Activated CD4-positive, alpha-beta T cell treated with anti-CD3 and anti-CD28 coated beads, Interleukin-2, amount 50 U/mL, for 48 hours (primary cell): ENCODE results near the gene DYRK1A.

Experiments used
- DNase-seq, 2 experiments: peaks; one replicate each; pipeline ENCODE4 v3.0.0-alpha.2; 2020

Gene DYRK1A

DNA sequence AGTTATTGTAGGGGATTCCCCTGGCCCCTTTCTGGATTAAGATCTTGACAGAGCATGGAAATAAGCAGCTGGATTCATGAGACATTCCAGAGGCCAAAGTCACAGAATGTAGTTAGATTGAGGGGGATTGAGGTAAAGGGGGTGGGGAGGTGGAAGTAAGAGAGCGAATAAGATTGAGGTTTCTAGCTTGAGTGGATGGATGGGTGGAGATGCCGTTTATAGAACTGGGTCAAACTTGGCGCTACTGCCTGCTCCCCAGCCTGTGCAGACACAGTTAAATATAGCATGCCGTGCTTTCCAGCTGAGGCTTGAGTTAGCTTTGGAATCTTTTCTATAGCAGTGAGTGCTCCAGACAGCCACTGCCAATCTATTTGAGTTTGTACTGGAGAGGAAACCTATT is 85.7 kb downstream of the DYRK1A start:
- DNase-seq, result no peak

DNA sequence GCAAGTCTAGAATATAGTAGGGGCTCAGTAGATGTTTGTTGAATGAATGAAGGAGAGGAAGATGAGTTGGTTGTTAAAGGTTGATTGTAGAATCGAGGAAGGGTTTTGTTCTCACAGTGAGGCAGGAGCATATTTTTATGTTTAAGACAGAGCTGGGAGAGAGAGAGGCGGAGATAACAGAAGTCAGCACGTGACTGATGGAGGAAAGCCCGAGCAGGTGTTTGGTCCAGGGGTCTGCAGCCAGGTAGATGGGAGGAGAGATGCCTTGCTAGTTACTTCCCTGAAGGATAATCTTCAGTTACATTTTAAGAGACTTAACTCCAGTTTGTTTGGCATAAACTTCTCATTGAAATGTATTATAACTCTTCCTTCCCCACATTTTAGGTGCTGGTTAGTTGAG is 86.8 kb downstream of the DYRK1A start:
- no peak for DNase-seq

DNA sequence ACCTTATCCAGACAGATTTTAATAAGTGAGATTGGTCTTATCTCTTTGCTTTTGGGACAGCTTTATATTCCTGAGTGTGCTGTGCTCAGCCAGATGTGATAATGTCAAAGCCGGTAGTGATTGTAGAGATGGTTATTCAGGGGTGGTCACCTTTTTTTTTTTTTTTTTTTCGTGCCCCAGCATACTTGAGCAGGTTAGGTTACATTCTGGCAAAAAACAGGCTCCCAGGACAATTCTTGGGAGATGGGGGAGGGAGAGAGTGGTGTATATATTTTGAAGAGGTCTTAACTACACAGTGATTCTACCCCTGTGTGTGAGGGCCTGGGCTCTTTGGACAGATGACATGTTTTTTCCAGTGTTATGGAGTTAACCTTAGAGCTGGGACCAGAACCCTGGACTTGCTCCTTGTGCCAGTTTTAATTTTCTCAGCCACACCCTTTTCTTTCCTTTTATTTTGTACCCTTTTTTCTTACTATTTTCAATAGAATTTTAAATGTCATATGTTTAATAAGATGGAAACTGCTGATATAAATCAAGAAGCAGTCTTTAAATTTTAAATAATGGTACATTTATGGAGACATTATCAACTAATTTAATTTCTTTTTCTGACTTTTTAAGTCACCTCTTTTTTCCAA is 88.4 kb downstream of the DYRK1A start:
- no peak for DNase-seq

DNA sequence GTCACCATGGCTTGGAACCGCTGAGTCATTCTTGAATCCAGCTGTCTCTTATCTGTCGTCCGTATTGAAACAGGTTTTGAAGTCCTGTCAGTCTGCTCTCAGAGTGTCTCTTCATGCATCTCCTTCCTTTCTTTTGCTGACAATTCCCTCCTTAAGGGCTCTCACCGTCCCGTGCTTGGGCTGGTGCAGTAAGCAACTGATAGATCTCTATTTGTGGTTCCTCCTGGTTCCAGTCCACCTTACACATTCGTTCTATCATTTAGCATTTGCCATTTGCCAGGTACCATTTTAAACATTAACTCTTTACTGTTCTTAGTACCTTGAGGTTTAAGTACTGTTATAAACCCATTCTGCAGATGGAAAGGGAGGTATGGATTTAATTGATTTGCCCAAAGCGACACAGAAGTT is 88.9 kb downstream of the DYRK1A start:
- no peak for DNase-seq

DNA sequence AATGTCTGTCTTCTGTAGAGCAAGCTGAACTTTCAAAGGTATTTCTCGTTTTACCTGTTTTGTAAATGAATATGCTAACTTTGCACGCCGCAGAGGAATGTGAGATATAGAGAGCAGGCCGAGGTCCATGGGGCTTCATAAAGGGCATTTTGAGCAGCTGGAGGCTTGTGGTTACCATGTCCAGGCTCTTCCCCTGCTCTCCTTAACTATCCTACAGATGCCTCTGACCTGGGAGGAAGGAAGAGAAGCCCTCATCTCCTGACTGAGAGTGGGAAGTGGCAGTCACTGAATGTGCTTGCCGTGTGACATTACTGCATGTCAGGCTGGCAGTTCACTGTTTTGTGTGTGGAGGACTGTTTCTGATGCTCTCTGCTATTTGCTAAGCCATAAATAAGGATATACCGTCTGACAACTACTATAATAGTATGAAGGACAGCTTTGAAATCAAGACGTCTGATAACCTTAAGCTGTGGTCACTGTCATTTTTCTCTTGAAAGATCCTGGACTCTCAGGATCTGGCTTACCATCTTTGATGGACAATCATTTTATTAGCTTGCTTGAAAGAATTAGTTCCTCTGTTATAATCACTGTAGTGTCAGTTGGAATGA is 92.2 kb downstream of the DYRK1A start:
- no peak for DNase-seq

DNA sequence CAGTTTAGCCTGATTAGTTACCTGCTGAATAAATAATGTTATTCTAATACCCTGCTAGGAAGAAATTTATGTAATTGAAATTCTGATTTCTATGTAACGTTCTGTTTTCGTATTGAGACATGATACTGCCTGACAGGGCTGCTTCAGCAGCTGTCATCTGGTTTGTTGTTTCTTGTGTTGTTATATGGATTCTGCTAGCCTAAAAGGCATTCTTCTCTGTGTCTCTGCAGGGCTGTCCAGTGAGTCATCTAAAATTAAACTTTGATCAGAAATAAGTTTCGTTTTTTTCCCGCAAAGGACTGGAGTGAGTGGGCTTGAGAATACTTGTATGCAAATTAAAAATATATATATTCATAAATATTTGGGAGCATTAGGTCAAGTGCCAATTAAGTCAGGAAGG is 93.0 kb downstream of the DYRK1A start:
- no peak for DNase-seq

DNA sequence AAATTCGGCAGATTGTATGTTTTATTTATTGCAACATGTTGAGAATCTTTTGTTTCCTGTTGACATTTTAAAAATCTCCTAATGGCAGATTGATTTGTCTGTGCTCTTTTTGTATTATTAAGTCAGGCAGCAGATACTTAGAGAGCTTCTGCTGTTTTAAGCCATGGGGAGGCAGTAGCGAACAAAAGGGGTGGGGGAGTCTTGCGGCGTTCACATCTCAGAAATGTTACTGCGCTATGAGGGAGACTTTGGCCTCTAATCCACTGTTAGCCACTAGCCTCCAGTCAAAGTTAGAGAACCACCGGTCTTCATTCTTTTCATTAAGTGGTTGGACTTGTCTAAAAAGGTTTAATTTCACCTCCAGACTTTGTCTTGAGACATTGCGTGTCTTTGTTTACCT is 93.6 kb downstream of the DYRK1A start:
- no peak for DNase-seq

DNA sequence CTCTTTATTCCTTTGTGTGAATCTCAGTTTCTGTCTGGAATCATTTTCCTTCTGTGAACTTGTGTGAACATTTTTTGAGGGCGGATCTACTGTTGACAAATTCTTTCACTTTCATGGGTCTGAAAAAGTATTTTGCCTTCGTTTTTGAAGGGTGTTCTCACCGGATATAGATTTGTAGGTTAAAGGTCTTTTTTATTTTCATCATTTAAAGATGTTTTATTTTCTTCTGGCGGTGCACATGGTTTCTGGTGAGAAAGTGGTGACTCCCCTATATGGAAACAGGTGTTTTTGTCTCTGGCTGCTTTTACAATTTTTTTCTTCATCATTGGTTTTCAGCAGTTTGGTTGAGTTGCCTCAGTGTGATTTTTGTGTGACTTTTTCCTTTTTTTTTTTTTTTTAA is 94.9 kb downstream of the DYRK1A start:
- no peak for DNase-seq

DNA sequence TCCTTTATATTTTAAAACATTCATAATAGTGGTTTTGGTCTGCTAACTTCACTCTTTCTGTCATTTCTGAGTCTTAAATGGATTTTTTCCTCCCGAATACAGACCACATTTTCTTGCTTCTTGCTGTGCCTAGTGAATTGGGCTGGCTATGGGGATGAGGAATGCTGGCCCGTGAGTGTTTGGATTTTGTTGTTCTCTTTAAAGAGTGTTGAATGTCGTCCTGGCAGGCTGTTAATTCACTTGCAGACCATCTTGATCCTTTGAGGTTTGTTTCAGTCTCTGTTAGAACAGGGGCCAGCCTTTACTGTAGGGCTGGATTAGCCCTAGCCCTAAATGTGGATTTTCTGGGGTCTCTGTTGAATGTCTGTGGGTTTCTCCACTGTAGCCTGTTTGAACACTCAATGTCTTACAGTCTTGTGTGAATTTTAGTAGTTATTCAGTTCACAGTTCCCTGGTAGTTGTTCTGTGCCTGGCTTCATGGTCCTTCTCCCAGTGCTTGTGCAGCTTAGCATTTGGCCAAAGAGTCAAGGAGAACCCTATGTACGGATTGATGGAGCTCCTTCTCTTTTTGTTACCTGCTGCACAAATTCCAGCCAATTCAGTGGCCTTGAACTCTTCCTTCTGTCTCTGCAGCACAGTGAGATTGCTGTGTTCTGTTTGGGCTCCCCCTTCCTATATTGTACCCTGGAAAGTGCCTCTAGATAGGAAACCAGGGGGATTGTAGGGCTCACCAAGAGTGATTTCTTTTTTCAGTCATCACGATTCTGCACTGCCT is 95.7 kb downstream of the DYRK1A start:
- no peak for DNase-seq

DNA sequence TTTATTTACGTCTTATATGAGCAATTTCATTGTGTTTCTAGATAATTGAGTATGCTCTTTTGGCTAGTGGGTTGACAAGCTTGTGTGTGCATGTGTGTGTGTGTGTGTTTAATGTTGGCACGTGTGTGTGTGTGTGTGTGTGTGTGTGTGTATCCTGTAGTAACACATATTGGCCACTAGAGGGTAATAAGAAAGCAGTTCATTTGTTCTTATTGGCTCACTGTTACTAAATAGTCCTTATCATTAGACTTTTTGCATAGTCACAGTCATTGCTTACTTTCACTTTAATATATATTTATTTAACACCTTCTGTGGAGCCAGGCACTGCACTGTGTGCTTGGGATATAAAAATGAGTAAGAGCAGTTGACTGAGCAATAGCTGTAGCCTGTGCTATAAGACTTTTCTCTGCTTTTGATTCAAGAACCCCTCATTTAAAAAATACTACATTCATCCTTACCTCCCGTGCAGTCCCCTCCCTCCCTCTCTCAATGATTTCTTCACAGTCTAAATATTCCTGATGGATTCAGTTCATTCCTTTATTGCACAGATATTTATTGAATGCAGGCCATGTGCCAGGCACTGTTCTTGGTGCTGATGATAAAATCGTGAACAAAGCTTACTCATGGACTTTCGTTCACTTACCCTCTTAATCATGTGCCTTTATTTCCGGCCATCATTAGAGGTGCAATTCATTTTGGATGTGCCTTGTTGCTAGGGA is 96.7 kb downstream of the DYRK1A start:
- no peak for DNase-seq

DNA sequence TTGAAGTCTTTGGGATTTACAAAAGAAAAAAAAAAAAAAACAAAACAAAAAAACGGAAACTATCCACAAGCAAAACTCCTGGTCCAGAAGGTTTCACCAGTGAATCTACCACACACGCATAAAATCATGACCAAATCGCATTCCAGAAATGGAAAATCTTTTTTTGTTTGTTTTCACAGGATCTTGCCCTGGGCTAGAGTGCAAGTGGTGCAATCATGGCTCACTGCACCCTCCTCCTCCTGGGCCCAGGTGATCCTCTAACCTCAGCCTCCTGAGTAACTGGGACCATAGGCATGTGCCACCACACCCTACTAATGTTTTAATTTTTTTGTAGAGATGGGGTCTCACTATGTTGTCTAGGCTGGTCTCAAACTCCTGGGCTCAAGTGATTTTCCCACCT is 100.5 kb downstream of the DYRK1A start:
- no peak for DNase-seq

DNA sequence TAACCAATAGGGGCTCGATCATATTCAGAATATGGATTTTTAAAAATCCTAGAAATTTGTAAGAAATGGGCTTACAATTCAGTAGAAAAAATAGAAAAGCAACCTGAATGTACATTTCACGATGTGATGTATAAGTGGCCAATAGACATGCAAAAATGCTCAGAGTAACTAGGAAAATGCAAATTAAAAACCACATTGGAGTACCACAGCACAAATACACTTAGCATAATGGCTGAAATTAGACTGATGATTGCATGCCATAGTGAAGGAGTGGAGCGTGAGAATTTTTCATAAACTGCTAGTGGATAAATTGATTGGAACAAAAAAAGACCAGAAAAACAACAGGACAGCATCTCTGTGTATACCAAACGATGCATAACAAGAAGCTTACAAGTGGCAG is 102.3 kb downstream of the DYRK1A start:
- DNase-seq, result no peak

DNA sequence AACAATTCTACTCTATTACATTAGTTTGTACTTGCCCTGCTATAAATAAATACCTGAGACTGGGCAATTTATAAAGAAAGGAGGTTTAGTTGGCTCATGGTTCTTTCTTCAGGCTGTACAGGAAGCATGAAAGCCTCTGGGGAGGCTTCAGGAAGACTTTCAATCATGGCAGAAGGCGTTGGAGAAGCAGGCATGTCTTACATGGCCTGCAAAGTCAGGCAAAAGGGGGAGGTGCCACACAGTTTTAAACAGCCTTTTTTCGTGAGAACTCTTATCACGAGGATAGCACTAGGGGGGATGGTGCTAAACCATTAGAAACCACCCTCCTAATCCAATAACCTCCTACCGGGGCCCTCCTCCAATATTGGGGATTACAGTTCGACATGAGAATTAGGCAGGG is 102.9 kb downstream of the DYRK1A start:
- no peak for DNase-seq

DNA sequence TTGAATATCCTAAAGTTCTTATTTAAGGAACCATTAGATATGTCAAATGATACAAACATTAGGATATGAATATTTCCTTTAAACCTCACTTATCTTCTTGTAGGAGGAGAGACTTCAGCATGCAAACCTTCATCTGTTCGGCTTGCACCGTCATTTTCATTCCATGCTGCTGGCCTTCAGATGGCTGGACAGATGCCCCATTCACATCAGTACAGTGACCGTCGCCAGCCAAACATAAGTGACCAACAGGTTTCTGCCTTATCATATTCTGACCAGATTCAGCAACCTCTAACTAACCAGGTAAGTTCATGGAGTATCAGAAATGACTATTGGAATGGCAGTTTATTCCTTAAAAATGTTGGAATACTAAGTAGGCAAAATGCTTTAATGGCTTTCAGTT is 106.0 kb downstream of the DYRK1A start:
- DNase-seq, result no peak

DNA sequence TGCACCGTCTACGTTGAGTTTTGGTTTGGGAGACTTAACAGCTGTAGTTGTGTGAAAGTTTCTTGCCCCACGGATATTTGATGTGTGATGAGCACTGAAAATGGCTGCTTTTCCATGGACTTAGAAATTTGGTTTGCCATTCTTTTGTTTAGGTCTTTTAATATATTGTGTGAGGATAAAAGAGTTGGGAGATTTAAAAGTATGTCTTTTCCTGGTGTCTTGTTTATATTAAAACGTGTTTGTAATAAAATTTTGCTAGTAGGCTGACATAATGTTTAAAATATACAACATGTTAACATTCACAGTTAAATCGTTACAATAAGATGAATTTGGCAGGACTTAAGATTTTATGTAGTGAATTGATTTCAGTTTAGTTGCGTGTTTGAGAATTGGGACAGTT is 106.9 kb downstream of the DYRK1A start:
- DNase-seq, result no peak

DNA sequence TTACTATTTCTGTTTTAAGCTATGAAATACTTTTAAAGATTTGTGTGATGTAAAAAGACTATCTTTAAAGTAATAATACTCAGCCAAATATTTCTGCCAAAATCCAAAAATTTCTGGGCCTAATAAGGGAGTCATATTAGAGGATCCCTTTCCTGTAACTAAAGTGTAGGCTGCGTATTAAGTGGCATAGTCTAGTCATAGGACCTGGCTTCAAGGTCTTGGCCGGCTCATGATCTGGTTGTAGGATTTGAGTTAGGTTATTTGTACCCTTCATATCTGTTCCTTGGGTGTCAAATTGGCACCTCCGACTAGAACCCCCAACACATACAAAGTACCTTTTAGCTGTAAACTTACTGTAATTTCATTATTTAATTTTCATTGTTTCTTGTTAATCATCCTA is 107.8 kb downstream of the DYRK1A start:
- DNase-seq, result no peak

DNA sequence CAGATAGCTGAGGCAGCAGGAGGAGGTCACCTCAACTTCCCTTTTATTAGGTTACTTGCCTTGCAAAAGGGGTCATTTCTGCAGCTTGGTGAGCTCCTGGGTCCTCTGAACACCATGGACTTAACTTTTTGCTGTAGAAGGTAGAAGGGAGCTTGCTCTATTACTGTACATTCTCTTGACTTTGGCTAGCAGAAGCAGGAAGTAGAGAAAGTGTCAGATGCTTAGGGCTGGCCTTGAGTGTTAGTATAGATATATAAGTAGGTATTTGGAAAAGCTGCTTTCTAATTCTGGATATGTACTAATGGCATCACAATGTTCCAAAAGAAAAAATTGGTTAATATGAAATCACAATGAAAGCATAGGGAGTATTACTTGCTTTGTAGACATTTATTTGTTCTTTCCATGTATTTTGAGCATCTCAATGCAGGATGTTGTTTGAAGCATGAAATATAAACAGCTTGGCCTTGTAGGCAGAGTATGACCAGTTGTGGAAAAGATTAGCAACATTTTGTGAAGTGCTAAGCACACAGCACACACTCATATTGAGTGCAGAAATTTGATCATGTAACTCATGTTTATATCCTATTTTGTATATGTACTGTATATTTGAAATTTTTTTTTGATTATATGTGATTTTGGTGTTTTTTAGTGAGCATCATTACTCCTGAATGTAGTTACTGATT is 108.8 kb downstream of the DYRK1A start:
- no peak for DNase-seq

DNA sequence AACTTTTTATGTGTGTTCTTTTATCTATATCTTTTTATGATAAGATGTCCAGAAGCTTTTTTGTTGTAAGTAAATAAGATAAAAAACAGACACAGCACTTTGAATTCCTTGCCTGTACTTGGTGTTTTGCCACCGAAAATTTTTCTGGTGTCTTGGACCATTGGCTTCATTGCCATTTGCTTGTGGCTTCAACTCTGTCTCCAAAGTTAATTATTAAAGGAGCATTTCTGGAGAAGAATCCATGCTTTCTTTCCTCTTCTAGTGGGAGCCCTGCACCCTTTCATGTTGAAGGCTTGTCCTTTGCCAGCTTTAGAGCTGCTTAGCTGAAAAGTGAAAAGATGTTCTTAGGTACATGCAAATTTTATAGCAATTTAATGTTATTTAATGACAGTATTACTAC is 112.2 kb downstream of the DYRK1A start:
- no peak for DNase-seq

DNA sequence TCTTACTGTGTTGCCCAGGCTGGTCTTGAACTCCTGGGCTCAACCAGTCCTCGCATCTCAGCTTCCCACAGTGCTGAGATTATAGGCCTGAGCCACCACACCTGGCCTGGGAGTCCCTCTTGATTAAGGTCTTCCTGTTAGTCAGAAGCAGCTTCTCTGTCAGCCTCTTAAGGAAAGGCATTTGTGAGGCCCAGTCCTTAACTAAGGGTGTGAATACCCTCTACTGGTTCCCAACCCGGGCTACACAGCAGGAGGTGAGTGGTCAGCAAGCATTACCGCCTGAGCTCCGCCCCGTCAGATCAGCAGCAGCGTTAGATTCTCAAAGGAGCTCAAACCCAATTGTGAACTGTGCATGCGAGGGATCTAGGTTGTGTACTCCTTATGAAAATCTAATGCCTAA is 117.2 kb downstream of the DYRK1A start:
- no peak for DNase-seq

DNA sequence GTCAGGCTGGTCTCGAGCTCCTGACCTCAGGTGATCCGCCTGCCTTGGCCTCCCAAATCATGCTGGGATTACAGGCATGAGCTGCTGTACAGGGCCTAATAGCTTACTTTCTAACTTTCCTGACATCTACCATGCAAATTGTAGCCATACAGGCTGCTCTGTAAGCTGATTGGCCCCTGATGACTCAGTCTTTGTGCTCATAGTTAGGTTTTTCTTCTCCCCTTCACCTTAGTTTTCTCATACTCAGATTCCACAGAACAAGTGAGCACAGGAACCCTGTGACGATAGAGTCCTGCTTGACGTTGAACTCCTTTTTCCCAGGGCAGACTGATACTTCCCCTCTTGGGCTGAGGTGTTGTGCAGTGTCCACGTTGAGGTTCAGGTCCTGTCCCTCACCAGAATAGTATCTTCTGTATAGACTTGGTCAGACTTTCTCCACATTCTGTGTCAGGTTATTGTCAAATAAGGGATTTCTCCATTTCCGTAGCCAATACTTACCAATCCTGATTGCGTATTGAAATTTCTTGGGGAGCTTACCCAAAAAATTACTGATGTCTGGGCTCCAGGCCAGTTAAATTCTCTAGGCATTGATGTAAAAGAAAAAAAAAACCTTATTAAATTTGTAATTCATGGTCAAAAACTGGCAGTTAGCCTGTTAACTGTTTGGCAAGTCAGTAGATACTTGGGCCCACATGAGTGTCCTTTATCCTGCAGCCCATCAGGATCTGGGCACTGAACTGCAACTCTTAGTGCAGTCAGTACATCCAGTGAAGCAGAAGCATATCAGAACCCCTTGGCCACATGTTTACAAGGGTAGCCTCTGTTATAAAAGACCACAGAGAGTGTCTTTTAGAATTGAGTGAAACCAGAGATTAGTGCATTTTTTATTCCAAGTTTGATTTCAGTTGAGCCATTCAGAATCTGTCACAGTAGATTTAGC is 118.2 kb downstream of the DYRK1A start:
- no peak for DNase-seq

DNA sequence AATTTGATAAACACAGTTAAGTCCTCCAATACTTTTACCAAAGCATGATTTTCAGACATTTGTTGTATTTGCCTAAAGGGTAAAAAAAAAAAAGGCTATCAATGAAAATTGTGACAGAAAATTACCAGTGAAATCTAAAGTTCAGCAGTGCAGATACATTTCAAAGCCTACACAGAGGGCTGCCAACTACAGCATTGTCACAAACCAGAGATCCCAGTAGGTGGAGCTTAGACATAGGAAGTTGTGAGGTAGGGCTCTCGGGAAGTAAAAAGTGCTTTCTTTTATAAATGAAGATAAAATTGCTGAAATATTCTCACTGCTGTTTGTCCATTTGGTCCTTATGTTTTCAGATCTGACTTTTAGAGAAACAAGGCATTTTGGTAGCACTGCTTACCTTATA is 123.0 kb downstream of the DYRK1A start:
- no peak for DNase-seq

DNA sequence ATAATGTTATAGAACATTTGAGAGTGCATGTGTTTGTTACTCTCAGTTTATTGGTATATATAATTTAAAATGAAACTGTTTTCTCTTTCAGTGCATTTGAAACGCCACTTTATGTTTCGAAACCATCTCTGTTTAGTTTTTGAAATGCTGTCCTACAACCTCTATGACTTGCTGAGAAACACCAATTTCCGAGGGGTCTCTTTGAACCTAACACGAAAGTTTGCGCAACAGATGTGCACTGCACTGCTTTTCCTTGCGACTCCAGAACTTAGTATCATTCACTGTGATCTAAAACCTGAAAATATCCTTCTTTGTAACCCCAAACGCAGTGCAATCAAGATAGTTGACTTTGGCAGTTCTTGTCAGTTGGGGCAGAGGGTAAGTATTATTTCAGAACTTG is 123.5 kb downstream of the DYRK1A start:
- DNase-seq, result no peak
